Esophagus squamous epithelium (tissue), 4 donors: ENCODE data around the gene ZNF860.

Source experiments
- CTCF ChIP-seq, 6 experiments: fragments of 450-650 bp in 4 of 6; fragments of 200-600 bp in 2 of 6; sonication (generic) in 2 of 6; IDR thresholded peaks; one replicate each; pipeline ENCODE4 v1.5.1; 2016 to 2019; ENCODE audit warnings: antibody characterized with exemption in 6 of 6, mild to moderate bottlenecking in 4 of 6, moderate library complexity in 4 of 6
- POLR2A ChIP-seq, 4 donors: fragments of 450-650 bp; IDR thresholded peaks; one replicate each; pipeline ENCODE4 v1.6.1; 2017; ENCODE audit warnings: antibody characterized with exemption in 4 of 4, mild to moderate bottlenecking in 4 of 4, moderate library complexity in 3 of 4

GRCh38 chr3:31996195-31996594, 14.6 kb downstream of the ZNF860 start:
- no peak for TF ChIP-seq POLR2A (IDR thresholded peaks at IDR 0.05)
- no peak for TF ChIP-seq CTCF (IDR thresholded peaks at IDR 0.05)
